ENCODE data around the gene CCDC57. TPM values are rescaled to one million over a fixed set of nuclear protein-coding genes. Genes with fewer than 3 reads are reported as not detected.

The CCDC57 gene
- total and polyA plus RNA-seq, 4 donors = 5.4 to 19.1 (median 11.7) TPM

DNA sequence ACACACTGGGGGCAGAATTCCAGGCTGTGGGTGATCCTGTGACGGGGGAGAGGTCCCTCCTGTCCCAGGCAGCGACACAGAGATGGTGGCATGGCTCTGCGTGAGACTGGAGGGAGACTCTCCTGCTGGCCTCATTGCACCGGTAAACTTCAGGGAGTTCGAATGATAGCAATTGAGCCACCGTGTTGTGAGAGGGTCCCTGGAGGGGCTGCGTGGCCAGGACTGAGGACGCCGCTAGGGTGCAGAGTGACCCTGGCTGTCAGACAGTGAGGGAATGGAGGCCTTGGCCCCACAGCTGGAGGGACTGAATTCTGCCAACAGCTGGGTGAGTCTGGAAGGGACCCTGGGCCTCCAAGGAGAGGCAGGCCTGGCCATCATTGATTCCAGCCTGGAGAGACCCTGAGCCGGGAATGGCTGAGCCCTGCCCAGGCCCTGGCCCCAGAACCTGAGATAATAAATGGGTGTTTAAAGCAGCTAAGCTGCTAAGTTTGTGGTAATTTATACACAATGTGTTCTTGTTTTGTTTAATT is 32.6 kb downstream of the CCDC57 start:
- H3K9ac ChIP-seq (ENCODE audit: low read depth in 1 of 2, low read length in 2 of 2) = no peak overlapping the region
- WGBS = 98% methylated on average over 10 of the region's 10 CpGs
- H3K9me3 ChIP-seq (ENCODE audit: control insufficient read depth in 4 of 4, low read length in 3 of 4) = peaks cover 0 to 4% (median under 1%) of the 10 kb centered on the region in 4 donors
- H3K36me3 ChIP-seq (ENCODE audit: control insufficient read depth in 4 of 4, insufficient read depth in 3 of 4, low read depth in 1 of 4, low read length in 3 of 4) = peaks cover 0 to 5% (median 2%) of the 10 kb centered on the region in 4 donors
- DNase-seq (ENCODE audit: low spot score) = no peak
- TF ChIP-seq GABPA (IDR thresholded peaks at IDR 0.05 in 1 of 2, conservative IDR thresholded peaks at IDR 0.05 in 1 of 2) (no peak), YY1 (IDR thresholded peaks at IDR 0.05) (no peak), FOXA2 (IDR thresholded peaks at IDR 0.05) (no peak), JUND (IDR thresholded peaks at IDR 0.05) (no peak), HNF4A (conservative IDR thresholded peaks at IDR 0.05) (no peak), EGR1 (IDR thresholded peaks at IDR 0.05; ENCODE audit: low read depth in 2 of 2) (no peak), NR2F2 (IDR thresholded peaks at IDR 0.05) (no peak), HNF4G (IDR thresholded peaks at IDR 0.05) (no peak), TAF1 (conservative IDR thresholded peaks at IDR 0.05) (no peak), SP1 (IDR thresholded peaks at IDR 0.05) (no peak), RAD21 (IDR thresholded peaks at IDR 0.05) (no peak), RXRA (IDR thresholded peaks at IDR 0.05) (no peak), FOXA1 (IDR thresholded peaks at IDR 0.05) (no peak)
- TF ChIP-seq, protein P1, sequence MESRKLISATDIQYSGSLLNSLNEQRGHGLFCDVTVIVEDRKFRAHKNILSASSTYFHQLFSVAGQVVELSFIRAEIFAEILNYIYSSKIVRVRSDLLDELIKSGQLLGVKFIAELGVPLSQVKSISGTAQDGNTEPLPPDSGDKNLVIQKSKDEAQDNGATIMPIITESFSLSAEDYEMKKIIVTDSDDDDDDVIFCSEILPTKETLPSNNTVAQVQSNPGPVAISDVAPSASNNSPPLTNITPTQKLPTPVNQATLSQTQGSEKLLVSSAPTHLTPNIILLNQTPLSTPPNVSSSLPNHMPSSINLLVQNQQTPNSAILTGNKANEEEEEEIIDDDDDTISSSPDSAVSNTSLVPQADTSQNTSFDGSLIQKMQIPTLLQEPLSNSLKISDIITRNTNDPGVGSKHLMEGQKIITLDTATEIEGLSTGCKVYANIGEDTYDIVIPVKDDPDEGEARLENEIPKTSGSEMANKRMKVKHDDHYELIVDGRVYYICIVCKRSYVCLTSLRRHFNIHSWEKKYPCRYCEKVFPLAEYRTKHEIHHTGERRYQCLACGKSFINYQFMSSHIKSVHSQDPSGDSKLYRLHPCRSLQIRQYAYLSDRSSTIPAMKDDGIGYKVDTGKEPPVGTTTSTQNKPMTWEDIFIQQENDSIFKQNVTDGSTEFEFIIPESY (IDR thresholded peaks at IDR 0.05) = no peak
- TF ChIP-seq, protein P2, sequence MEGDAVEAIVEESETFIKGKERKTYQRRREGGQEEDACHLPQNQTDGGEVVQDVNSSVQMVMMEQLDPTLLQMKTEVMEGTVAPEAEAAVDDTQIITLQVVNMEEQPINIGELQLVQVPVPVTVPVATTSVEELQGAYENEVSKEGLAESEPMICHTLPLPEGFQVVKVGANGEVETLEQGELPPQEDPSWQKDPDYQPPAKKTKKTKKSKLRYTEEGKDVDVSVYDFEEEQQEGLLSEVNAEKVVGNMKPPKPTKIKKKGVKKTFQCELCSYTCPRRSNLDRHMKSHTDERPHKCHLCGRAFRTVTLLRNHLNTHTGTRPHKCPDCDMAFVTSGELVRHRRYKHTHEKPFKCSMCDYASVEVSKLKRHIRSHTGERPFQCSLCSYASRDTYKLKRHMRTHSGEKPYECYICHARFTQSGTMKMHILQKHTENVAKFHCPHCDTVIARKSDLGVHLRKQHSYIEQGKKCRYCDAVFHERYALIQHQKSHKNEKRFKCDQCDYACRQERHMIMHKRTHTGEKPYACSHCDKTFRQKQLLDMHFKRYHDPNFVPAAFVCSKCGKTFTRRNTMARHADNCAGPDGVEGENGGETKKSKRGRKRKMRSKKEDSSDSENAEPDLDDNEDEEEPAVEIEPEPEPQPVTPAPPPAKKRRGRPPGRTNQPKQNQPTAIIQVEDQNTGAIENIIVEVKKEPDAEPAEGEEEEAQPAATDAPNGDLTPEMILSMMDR (IDR thresholded peaks at IDR 0.05; ENCODE audit: low read depth, low read length, missing input control) = no peak
- TF ChIP-seq, protein P3, sequence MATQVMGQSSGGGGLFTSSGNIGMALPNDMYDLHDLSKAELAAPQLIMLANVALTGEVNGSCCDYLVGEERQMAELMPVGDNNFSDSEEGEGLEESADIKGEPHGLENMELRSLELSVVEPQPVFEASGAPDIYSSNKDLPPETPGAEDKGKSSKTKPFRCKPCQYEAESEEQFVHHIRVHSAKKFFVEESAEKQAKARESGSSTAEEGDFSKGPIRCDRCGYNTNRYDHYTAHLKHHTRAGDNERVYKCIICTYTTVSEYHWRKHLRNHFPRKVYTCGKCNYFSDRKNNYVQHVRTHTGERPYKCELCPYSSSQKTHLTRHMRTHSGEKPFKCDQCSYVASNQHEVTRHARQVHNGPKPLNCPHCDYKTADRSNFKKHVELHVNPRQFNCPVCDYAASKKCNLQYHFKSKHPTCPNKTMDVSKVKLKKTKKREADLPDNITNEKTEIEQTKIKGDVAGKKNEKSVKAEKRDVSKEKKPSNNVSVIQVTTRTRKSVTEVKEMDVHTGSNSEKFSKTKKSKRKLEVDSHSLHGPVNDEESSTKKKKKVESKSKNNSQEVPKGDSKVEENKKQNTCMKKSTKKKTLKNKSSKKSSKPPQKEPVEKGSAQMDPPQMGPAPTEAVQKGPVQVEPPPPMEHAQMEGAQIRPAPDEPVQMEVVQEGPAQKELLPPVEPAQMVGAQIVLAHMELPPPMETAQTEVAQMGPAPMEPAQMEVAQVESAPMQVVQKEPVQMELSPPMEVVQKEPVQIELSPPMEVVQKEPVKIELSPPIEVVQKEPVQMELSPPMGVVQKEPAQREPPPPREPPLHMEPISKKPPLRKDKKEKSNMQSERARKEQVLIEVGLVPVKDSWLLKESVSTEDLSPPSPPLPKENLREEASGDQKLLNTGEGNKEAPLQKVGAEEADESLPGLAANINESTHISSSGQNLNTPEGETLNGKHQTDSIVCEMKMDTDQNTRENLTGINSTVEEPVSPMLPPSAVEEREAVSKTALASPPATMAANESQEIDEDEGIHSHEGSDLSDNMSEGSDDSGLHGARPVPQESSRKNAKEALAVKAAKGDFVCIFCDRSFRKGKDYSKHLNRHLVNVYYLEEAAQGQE (IDR thresholded peaks at IDR 0.05) = no peak
- TF ChIP-seq, protein P4, sequence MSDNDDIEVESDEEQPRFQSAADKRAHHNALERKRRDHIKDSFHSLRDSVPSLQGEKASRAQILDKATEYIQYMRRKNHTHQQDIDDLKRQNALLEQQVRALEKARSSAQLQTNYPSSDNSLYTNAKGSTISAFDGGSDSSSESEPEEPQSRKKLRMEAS (IDR thresholded peaks at IDR 0.05) = no peak
- TF ChIP-seq, protein P5, sequence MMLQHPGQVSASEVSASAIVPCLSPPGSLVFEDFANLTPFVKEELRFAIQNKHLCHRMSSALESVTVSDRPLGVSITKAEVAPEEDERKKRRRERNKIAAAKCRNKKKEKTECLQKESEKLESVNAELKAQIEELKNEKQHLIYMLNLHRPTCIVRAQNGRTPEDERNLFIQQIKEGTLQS (IDR thresholded peaks at IDR 0.05) = no peak
- H3K4me3 ChIP-seq (ENCODE audit: low read depth in 1 of 3, low read length in 3 of 3) = no peak overlapping the region
- H3K4me1 ChIP-seq (ENCODE audit: control insufficient read depth in 4 of 4, insufficient read depth in 4 of 4, low read length in 3 of 4) = peaks cover 0 to 8% (median 0%) of the 10 kb centered on the region in 4 donors
- no peak overlapping the region for H3K27ac ChIP-seq (ENCODE audit: low read depth in 1 of 2, low read length in 2 of 2)
- H3K27me3 ChIP-seq (ENCODE audit: control insufficient read depth in 4 of 4, insufficient read depth in 4 of 4, low read length in 3 of 4) = no peaks in the 10 kb centered on the region

Measured in liver (tissue), 9 donors.